Forelimb muscle (tissue), 1 donor: ENCODE measurements around the gene RNF17. TPM values are rescaled to one million over a fixed set of nuclear protein-coding genes. Genes with fewer than 3 reads are reported as not detected.

Experiments used
- DNase-seq: peaks from one replicate; pipeline ENCODE4 v3.0.0-alpha.2; 2013; ENCODE audit warnings: low read depth
- polyA plus RNA-seq: library from polyadenylated mRNA; unstranded; fragments of 120-200 nt; gene quantifications from one replicate; pipeline ENCODE4 v1.2.1, GENCODE V29; 2013; ENCODE audit not compliant: insufficient read length

Gene RNF17
- polyA plus RNA-seq, 1 donor = 0.19 TPM

GRCh38 chr13:24861617-24862362 is 97.8 kb downstream of the RNF17 start:
- no peak for DNase-seq

- no peak for DNase-seq
Measured at GRCh38 chr13:24863748-24864540, 100.0 kb downstream of the RNF17 start.

- DNase-seq = no peak
Measured at GRCh38 chr13:24864579-24864978, 100.6 kb downstream of the RNF17 start.

GRCh38 chr13:24865163-24865953 is 101.4 kb downstream of the RNF17 start:
- no peak for DNase-seq

GRCh38 chr13:24866488-24866887 is 102.5 kb downstream of the RNF17 start:
- no peak for DNase-seq

GRCh38 chr13:24868874-24869273 is 104.9 kb downstream of the RNF17 start:
- DNase-seq = no peak

- no peak for DNase-seq
Measured at GRCh38 chr13:24870380-24870760, 106.4 kb downstream of the RNF17 start.

- no peak for DNase-seq
Measured at GRCh38 chr13:24875566-24875965, 111.6 kb downstream of the RNF17 start.

- no peak for DNase-seq
Measured at GRCh38 chr13:24877531-24877930, 113.6 kb downstream of the RNF17 start.

- no peak for DNase-seq
Measured at GRCh38 chr13:24878340-24878739, 114.4 kb downstream of the RNF17 start.

- no peak for DNase-seq
Measured at GRCh38 chr13:24882665-24883064, 118.7 kb downstream of the RNF17 start.

- DNase-seq = no peak
Measured at GRCh38 chr13:24887759-24888158, 123.8 kb downstream of the RNF17 start.

- no peak for DNase-seq
Measured at GRCh38 chr13:24888291-24888931, 124.4 kb downstream of the RNF17 start.

GRCh38 chr13:24890256-24890655 is 126.3 kb downstream of the RNF17 start:
- DNase-seq = no peak

- no peak for DNase-seq
Measured at GRCh38 chr13:24891476-24892108, 127.6 kb downstream of the RNF17 start.

GRCh38 chr13:24892829-24893228 is 128.9 kb downstream of the RNF17 start:
- DNase-seq = no peak

- no peak for DNase-seq
Measured at GRCh38 chr13:24893863-24894262, 129.9 kb downstream of the RNF17 start.

GRCh38 chr13:24894277-24894971 is 130.5 kb downstream of the RNF17 start:
- DNase-seq = no peak

- DNase-seq = no peak
Measured at GRCh38 chr13:24894972-24895300, 131.0 kb downstream of the RNF17 start.

GRCh38 chr13:24896061-24896460 is 132.1 kb downstream of the RNF17 start:
- DNase-seq = no peak

GRCh38 chr13:24897293-24897692 is 133.3 kb downstream of the RNF17 start:
- no peak for DNase-seq
